Neuronal stem cell (in vitro differentiated cells): ENCODE data around the gene STRA8.
A peak's percentile ranks its signal among the peaks of the same experiment; 100 is the strongest.

Source experiments
- DNase-seq: peaks from one replicate; pipeline ENCODE4 v3.0.0-alpha.2; 2013; ENCODE audit warnings: low spot score
- H2AFZ ChIP-seq: one replicate; pipeline ENCODE4 v1.6.1; 2013; ENCODE audit warnings: mild to moderate bottlenecking, low read length, inconsistent platforms
- H2AK5ac ChIP-seq: 2 replicates; pipeline ENCODE4 v1.6.1; 2013; ENCODE audit warnings: low read depth, mild to moderate bottlenecking, inconsistent platforms, low read length, moderate library complexity, mixed read lengths
- H2BK120ac ChIP-seq: 2 replicates; pipeline ENCODE4 v1.6.1; 2013; ENCODE audit warnings: low read depth, mild to moderate bottlenecking, inconsistent platforms, low read length, moderate library complexity, mixed read lengths
- H2BK12ac ChIP-seq: one replicate; pipeline ENCODE4 v1.6.1; 2013; ENCODE audit warnings: low read length, inconsistent platforms
- H2BK15ac ChIP-seq: 2 replicates; pipeline ENCODE4 v1.6.1; 2013; ENCODE audit warnings: mild to moderate bottlenecking, low read length, inconsistent platforms, mixed read lengths
- H2BK5ac ChIP-seq: one replicate; pipeline ENCODE4 v1.6.1; 2013; ENCODE audit warnings: inconsistent platforms, mild to moderate bottlenecking, low read length, moderate library complexity
- H3K14ac ChIP-seq: one replicate; pipeline ENCODE4 v1.6.1; 2013; ENCODE audit warnings: low read length, inconsistent platforms
- H3K18ac ChIP-seq: 2 replicates; pipeline ENCODE4 v1.6.1; 2013; ENCODE audit warnings: low read length, inconsistent platforms
- H3K23ac ChIP-seq: 2 replicates; pipeline ENCODE4 v1.6.1; 2013; ENCODE audit warnings: low read depth, mild to moderate bottlenecking, mixed read lengths, low read length, inconsistent platforms; ENCODE audit not compliant: poor library complexity
- H3K27ac ChIP-seq: replicated peaks from 3 replicates; pipeline ENCODE4 v1.5.1; 2013; ENCODE audit warnings: low read length, inconsistent platforms
- H3K27me3 ChIP-seq, 3 experiments: 2 replicates each; pipeline ENCODE4 v1.6.1; 2013; ENCODE audit warnings: low read length in 3 of 3, mild to moderate bottlenecking in 2 of 3, inconsistent platforms in 1 of 3, low read depth in 1 of 3, mixed read lengths in 1 of 3, moderate library complexity in 1 of 3; ENCODE audit not compliant: control insufficient read depth in 3 of 3, insufficient read depth in 3 of 3
- H3K36me3 ChIP-seq, 2 donors: replicated peaks in 1 of 2; 2 replicates each; pipeline ENCODE4 v1.6.1; 2013; ENCODE audit warnings: low read length in 2 of 2; ENCODE audit not compliant: control insufficient read depth in 2 of 2, insufficient read depth in 2 of 2
- H3K4ac ChIP-seq: 2 replicates; pipeline ENCODE4 v1.6.1; 2013; ENCODE audit warnings: inconsistent platforms, mild to moderate bottlenecking, low read length, moderate library complexity
- H3K4me1 ChIP-seq, 2 donors: 1 replicate in 1 of 2; 2 replicates in 1 of 2; pipeline ENCODE4 v1.6.1; 2013; ENCODE audit warnings: low read length in 2 of 2, low read depth in 1 of 2; ENCODE audit not compliant: control insufficient read depth in 2 of 2, insufficient read depth in 1 of 2
- H3K4me2 ChIP-seq: one replicate; pipeline ENCODE4 v1.6.1; 2013; ENCODE audit warnings: mild to moderate bottlenecking, low read length, inconsistent platforms; ENCODE audit not compliant: insufficient read depth, poor library complexity, severe bottlenecking
- H3K4me3 ChIP-seq, 2 donors: 2 replicates each; pipeline ENCODE4 v1.5.1; 2013; ENCODE audit warnings: low read length in 2 of 2, mild to moderate bottlenecking in 2 of 2, inconsistent platforms in 1 of 2, moderate library complexity in 1 of 2
- H3K79me1 ChIP-seq: one replicate; pipeline ENCODE4 v1.6.1; 2013; ENCODE audit warnings: low read depth, mild to moderate bottlenecking, inconsistent platforms, low read length, moderate library complexity
- H3K9ac ChIP-seq: one replicate; pipeline ENCODE4 v1.6.1; 2013; ENCODE audit warnings: mild to moderate bottlenecking, low read depth, low read length, inconsistent platforms; ENCODE audit not compliant: poor library complexity
- H3K9me3 ChIP-seq, 2 donors: replicated peaks in 1 of 2; 2 replicates each; pipeline versions ENCODE3 to v1.6.1; 2013; ENCODE audit warnings: low read length in 2 of 2, mild to moderate bottlenecking in 2 of 2, inconsistent platforms in 1 of 2, low read depth in 1 of 2, mixed read lengths in 1 of 2, moderate library complexity in 1 of 2; ENCODE audit not compliant: control insufficient read depth in 2 of 2, insufficient read depth in 1 of 2
- H4K8ac ChIP-seq: one replicate; pipeline ENCODE4 v1.6.1; 2013; ENCODE audit warnings: low read depth, mild to moderate bottlenecking, inconsistent platforms, low read length, moderate library complexity
- H4K91ac ChIP-seq: one replicate; pipeline ENCODE4 v1.6.1; 2013; ENCODE audit warnings: low read length, low read depth, mild to moderate bottlenecking, inconsistent platforms; ENCODE audit not compliant: poor library complexity
- WGBS, 2 donors: extraction: QIAGEN DNeasy Blood & Tissue Kit; methylation state at CpG; one replicate each; pipeline ENCODE4 v1.1.7; 2013; ENCODE audit warnings: missing lambda C conversion rate in 2 of 2, mixed read lengths in 1 of 2; ENCODE audit not compliant: insufficient read length in 2 of 2, insufficient replicate concordance in 1 of 2; ENCODE audit errors: extremely low coverage in 2 of 2; 5-methylcytosine and 5-hydroxymethylcytosine counted together

The STRA8 gene

DNA sequence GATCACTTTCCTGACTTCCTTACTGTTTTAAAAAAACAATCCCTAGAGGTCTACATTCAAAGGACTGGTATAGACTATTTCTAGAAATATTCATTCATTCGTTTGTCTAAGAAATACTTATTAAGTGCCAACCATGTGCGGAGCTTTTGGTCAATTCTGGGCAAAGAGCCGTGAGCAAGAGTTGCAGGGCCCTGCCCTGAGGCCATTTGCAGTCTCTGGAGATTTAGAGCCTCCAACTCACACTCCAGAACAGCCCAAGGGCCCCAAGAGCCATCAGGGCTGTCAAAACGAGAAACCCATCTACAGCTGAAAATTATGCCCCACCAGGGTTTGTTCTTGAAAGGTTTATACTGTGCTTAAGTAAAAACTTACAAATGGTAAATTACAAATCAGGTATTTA lies 38.5 kb upstream of the STRA8 start:
- no peaks in the 10 kb centered on the region for H3K9me3 ChIP-seq
- no peak overlapping the region for H3K27ac ChIP-seq
- no peaks in the 10 kb centered on the region for H3K27me3 ChIP-seq
- no peak overlapping the region for H2AK5ac ChIP-seq
- no peak overlapping the region for H3K14ac ChIP-seq
- H3K18ac ChIP-seq = no peak overlapping the region
- H2AFZ ChIP-seq = no peak overlapping the region
- H4K8ac ChIP-seq = no peak overlapping the region
- no peak overlapping the region for H2BK120ac ChIP-seq
- H3K4me2 ChIP-seq = no peak overlapping the region
- H3K4me1 ChIP-seq = peaks cover 2 to 6% of the 10 kb centered on the region in 2 donors
- H3K4ac ChIP-seq = no peak overlapping the region
- peaks cover 1 to 66% of the 10 kb centered on the region in 2 donors for H3K36me3 ChIP-seq
- DNase-seq = no peak
- WGBS, 2 donors = no CpG with 5 or more reads among the region's 4 CpGs
- no peak overlapping the region for H2BK12ac ChIP-seq
- H2BK5ac ChIP-seq = no peak overlapping the region
- no peaks in the 10 kb centered on the region for H3K79me1 ChIP-seq
- no peak overlapping the region for H3K9ac ChIP-seq
- no peak overlapping the region for H4K91ac ChIP-seq
- no peak overlapping the region for H3K23ac ChIP-seq
- no peak overlapping the region for H2BK15ac ChIP-seq
- H3K4me3 ChIP-seq = no peak overlapping the region

DNA sequence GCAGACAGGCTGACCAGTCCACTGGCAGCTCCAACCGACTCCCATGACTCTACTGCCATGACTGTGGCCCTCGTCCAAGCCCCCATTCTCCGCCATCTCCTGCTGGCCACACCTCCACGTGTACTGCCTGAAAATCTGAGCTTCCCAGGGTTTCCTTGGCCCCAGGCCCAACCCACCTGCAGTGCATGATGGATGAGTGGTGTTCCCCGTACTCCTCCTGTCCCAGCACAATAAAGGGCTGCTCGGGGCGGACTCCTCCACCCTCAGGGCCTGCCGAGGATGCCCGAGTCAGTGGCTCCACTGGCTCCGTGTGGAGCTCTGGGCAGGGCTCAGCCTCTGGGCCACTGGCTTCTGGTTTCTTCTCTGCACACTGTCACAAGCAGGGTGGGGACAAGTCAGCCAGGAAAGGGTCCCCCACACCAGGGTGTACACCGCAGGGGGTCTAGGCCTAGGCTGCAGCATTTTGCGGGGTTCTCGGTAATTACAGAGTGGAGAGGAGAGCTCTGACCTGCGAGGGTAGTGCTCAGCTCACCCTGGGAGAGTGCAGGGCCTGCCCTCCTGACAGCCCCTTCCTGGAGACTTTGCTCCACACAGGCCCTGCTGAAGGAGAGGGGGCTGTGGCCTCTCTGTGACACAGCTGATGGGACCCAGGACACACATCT lies 37.5 kb upstream of the STRA8 start:
- Histone ChIP-seq H3K27me3 (no peaks in the 10 kb centered on the region), H2AK5ac (no peak overlapping the region), H2AFZ (no peak overlapping the region), H2BK15ac (no peak overlapping the region), H3K4me1 (peaks cover 2 to 6% of the 10 kb centered on the region in 2 donors), H3K4me2 (no peak overlapping the region), H4K91ac (no peak overlapping the region), H4K8ac (no peak overlapping the region), H2BK12ac (no peak overlapping the region), H3K4ac (no peak overlapping the region), H3K18ac (peak overlapping the region; percentile 55), H3K27ac (no peak overlapping the region), H3K14ac (no peak overlapping the region), H2BK120ac (no peak overlapping the region), H3K79me1 (no peaks in the 10 kb centered on the region), H3K9ac (no peak overlapping the region), H2BK5ac (no peak overlapping the region), H3K4me3 (no peak overlapping the region), H3K23ac (no peak overlapping the region), H3K36me3 (peaks cover 1 to 72% of the 10 kb centered on the region in 2 donors), H3K9me3 (no peaks in the 10 kb centered on the region)
- no CpG with 5 or more reads among the region's 14 CpGs for WGBS, 2 donors
- DNase-seq = no peak

DNA sequence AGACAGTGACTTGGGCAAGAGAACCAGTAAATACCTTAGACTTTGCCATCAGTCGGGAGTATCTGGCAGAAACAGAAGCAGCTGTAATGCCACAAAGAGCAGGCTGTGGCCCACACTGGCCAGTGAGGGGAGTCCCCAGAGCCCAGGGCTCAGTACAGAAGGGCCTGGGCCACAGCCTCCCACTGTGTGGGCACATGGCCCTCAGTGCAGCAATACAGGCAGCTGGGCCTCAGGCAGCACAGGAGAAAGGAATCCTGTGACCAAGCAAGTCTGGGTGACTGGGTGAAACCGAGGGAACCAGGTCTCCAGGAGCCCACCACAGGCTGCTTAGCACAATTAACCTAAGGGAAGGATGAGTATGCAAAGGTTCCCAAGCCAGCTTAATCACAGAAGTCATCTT lies 36.3 kb upstream of the STRA8 start:
- H3K9ac ChIP-seq = peak overlapping the region; percentile 9
- no peak overlapping the region for H2BK120ac ChIP-seq
- no peak overlapping the region for H4K91ac ChIP-seq
- H2BK12ac ChIP-seq = no peak overlapping the region
- H3K36me3 ChIP-seq = peaks cover 1 to 73% of the 10 kb centered on the region in 2 donors
- no peaks in the 10 kb centered on the region for H3K79me1 ChIP-seq
- peaks cover 2 to 6% of the 10 kb centered on the region in 2 donors for H3K4me1 ChIP-seq
- no peak overlapping the region for H2AK5ac ChIP-seq
- H3K4me3 ChIP-seq = no peak overlapping the region
- WGBS, 2 donors = no CpG with 5 or more reads among the region's 2 CpGs
- no peak overlapping the region for H2BK15ac ChIP-seq
- H3K27me3 ChIP-seq = no peaks in the 10 kb centered on the region
- no peak overlapping the region for H3K23ac ChIP-seq
- no peak for DNase-seq
- no peak overlapping the region for H2BK5ac ChIP-seq
- H3K14ac ChIP-seq = no peak overlapping the region
- no peak overlapping the region for H3K18ac ChIP-seq
- no peak overlapping the region for H3K4me2 ChIP-seq
- H3K4ac ChIP-seq = no peak overlapping the region
- no peak overlapping the region for H3K27ac ChIP-seq
- no peak overlapping the region for H4K8ac ChIP-seq
- no peaks in the 10 kb centered on the region for H3K9me3 ChIP-seq
- H2AFZ ChIP-seq = no peak overlapping the region

DNA sequence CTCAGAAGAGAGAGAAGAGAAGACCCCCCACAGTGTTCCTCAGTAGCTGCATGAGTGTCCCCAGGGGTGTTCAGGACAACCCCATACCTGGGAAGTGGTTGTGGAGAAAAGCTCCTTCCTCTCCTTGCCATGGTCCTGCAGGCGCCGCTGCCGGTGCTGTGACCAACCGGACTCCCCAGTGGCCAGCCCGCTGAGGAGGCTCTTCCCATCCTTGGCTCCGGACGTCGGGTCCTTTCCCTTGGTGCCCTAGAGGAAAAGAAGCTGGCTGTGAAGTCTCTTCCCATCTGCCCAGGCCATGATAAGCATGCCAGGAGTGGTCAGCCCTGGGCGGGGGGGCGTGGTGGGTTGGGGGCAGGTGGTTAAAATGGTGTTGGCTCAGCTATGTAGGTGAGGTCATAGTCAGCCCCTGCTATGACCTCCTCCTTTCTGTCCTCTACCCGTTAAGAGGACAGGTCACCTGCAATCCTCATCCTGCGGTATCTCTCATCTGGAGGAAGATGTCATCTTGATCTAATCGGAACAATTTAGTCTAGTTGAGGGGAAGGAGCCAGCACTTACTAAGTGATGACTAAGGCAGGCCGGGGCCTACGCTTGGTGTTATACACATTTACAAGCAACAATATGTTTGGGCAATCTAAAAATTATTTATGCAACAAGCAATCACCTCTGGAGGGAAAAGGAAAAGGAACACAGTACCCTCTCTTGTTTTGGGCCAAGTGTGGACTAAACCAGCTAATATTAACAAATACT lies 35.6 kb upstream of the STRA8 start:
- Histone ChIP-seq H3K36me3 (peaks cover 1 to 69% of the 10 kb centered on the region in 2 donors), H2BK5ac (no peak overlapping the region)

More for the DNA sequence above, 35.6 kb upstream of the STRA8 start:
- peaks cover 2 to 6% of the 10 kb centered on the region in 2 donors for H3K4me1 ChIP-seq
- no peak overlapping the region for H3K4ac ChIP-seq
- H2BK12ac ChIP-seq = no peak overlapping the region
- no peak for DNase-seq
- H3K79me1 ChIP-seq = no peaks in the 10 kb centered on the region
- no peak overlapping the region for H4K91ac ChIP-seq
- no peak overlapping the region for H3K14ac ChIP-seq
- H2BK15ac ChIP-seq = no peak overlapping the region
- H3K4me2 ChIP-seq = no peak overlapping the region
- no peak overlapping the region for H3K9ac ChIP-seq
- no peak overlapping the region for H3K23ac ChIP-seq
- no peak overlapping the region for H2BK120ac ChIP-seq
- no peak overlapping the region for H3K27ac ChIP-seq
- H3K4me3 ChIP-seq = no peak overlapping the region
- no peak overlapping the region for H2AFZ ChIP-seq
- no peak overlapping the region for H2AK5ac ChIP-seq
- no peak overlapping the region for H4K8ac ChIP-seq
- H3K27me3 ChIP-seq = no peaks in the 10 kb centered on the region
- WGBS, 2 donors = no CpG with 5 or more reads among the region's 15 CpGs
- no peak overlapping the region for H3K18ac ChIP-seq
- no peaks in the 10 kb centered on the region for H3K9me3 ChIP-seq
